Measurements from ENCODE around the gene PDE4D. TPM values are rescaled to one million over a fixed set of nuclear protein-coding genes. Genes with fewer than 3 reads are reported as not detected.

Gene PDE4D
- total RNA-seq, 1 donor: 19.9 TPM

GRCh38 chr5:59125011-59125961, 768.2 kb downstream of the PDE4D start:
- Histone ChIP-seq H3K27ac (ENCODE audit: low read depth, low read length) (peak overlapping the region; percentile 97), H3K4me1 (ENCODE audit: insufficient read depth, low read length) (peaks cover 35% of the 10 kb centered on the region), H4K20me1 (ENCODE audit: insufficient read depth, low read length) (no peaks in the 10 kb centered on the region), H3K4me3 (ENCODE audit: insufficient read depth, low read length) (no peak overlapping the region), H2AFZ (ENCODE audit: low read length) (peak overlapping the region; percentile 83), H3K4me2 (ENCODE audit: insufficient read depth, low read length) (peak overlapping the region; percentile 62), H3K9me3 (ENCODE audit: low read depth, low read length) (no peaks in the 10 kb centered on the region), H3K79me2 (ENCODE audit: insufficient read depth, low read length) (no peaks in the 10 kb centered on the region), H3K36me3 (ENCODE audit: insufficient read depth, low read length) (no peaks in the 10 kb centered on the region), H3K27me3 (ENCODE audit: insufficient read depth, low read length) (no peaks in the 10 kb centered on the region)
- no peak for TF ChIP-seq CTCF (IDR thresholded peaks at IDR 0.05; ENCODE audit: extremely low read depth, low read depth, low read length)
- DNase-seq (ENCODE audit: insufficient read length, low spot score, missing footprints): no peak

- no peak for TF ChIP-seq CTCF (IDR thresholded peaks at IDR 0.05; ENCODE audit: extremely low read depth, low read depth, low read length)
- Histone ChIP-seq H3K4me1 (ENCODE audit: insufficient read depth, low read length) (peaks cover 32% of the 10 kb centered on the region), H3K9me3 (ENCODE audit: low read depth, low read length) (no peaks in the 10 kb centered on the region), H3K4me2 (ENCODE audit: insufficient read depth, low read length) (peak overlapping the region; percentile 16), H3K27ac (ENCODE audit: low read depth, low read length) (peak overlapping the region; percentile 97), H4K20me1 (ENCODE audit: insufficient read depth, low read length) (no peaks in the 10 kb centered on the region), H3K27me3 (ENCODE audit: insufficient read depth, low read length) (no peaks in the 10 kb centered on the region), H3K79me2 (ENCODE audit: insufficient read depth, low read length) (no peaks in the 10 kb centered on the region), H3K4me3 (ENCODE audit: insufficient read depth, low read length) (no peak overlapping the region), H2AFZ (ENCODE audit: low read length) (peak overlapping the region; percentile 64), H3K36me3 (ENCODE audit: insufficient read depth, low read length) (no peaks in the 10 kb centered on the region)
- DNase-seq (ENCODE audit: insufficient read length, low spot score, missing footprints): no peak
These were observed 769.6 kb downstream of the PDE4D start for GRCh38 chr5:59123595-59124561.

GRCh38 chr5:59119480-59119879, 774.0 kb downstream of the PDE4D start:
- TF ChIP-seq CTCF (IDR thresholded peaks at IDR 0.05; ENCODE audit: extremely low read depth, low read depth, low read length): no peak
- Histone ChIP-seq H3K9me3 (ENCODE audit: low read depth, low read length) (no peaks in the 10 kb centered on the region), H3K79me2 (ENCODE audit: insufficient read depth, low read length) (no peaks in the 10 kb centered on the region), H3K4me2 (ENCODE audit: insufficient read depth, low read length) (no peak overlapping the region), H3K27ac (ENCODE audit: low read depth, low read length) (no peak overlapping the region), H2AFZ (ENCODE audit: low read length) (no peak overlapping the region), H3K27me3 (ENCODE audit: insufficient read depth, low read length) (no peaks in the 10 kb centered on the region), H4K20me1 (ENCODE audit: insufficient read depth, low read length) (no peaks in the 10 kb centered on the region), H3K4me3 (ENCODE audit: insufficient read depth, low read length) (no peak overlapping the region), H3K4me1 (ENCODE audit: insufficient read depth, low read length) (peaks cover 9% of the 10 kb centered on the region), H3K36me3 (ENCODE audit: insufficient read depth, low read length) (no peaks in the 10 kb centered on the region)
- no peak for DNase-seq (ENCODE audit: insufficient read length, low spot score, missing footprints)

Measured in osteoblast (primary cell).